HG03196 (cell line): ENCODE data around the gene IP6K3.

Experiments
- ATAC-seq: cut with Tn5 transposase; IDR thresholded peaks from one replicate; pipeline ENCODE4 v1.9.1; 2021; ENCODE audit not compliant: unreplicated experiment

IP6K3 gene

GRCh38 chr6:33678932-33679490, 67.7 kb downstream of the IP6K3 start:
- ATAC-seq = no peak

- ATAC-seq = no peak
Measured at GRCh38 chr6:33678233-33678931, 68.3 kb downstream of the IP6K3 start.

DNA sequence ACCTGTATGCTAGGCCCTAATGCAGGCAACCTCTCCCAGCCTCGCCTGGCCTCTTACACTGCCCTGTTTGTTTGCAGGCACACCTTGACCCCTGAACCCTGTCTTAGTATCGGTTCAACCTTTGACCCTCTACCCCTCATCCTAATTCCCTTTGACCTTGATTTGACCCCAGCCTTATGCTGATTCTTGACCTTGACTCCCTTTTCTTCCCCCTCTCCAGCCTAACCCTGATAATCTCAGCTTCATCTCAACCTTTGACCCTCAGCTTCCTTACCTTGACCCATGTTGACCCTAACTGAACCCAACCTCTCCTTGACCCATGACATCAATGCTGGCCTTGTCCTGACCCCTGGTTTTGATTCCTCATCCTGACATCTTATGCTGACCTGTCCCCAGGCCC, 69.0 kb downstream of the IP6K3 start:
- no peak for ATAC-seq

- no peak for ATAC-seq
Measured at GRCh38 chr6:33677143-33677660, 69.5 kb downstream of the IP6K3 start.

DNA sequence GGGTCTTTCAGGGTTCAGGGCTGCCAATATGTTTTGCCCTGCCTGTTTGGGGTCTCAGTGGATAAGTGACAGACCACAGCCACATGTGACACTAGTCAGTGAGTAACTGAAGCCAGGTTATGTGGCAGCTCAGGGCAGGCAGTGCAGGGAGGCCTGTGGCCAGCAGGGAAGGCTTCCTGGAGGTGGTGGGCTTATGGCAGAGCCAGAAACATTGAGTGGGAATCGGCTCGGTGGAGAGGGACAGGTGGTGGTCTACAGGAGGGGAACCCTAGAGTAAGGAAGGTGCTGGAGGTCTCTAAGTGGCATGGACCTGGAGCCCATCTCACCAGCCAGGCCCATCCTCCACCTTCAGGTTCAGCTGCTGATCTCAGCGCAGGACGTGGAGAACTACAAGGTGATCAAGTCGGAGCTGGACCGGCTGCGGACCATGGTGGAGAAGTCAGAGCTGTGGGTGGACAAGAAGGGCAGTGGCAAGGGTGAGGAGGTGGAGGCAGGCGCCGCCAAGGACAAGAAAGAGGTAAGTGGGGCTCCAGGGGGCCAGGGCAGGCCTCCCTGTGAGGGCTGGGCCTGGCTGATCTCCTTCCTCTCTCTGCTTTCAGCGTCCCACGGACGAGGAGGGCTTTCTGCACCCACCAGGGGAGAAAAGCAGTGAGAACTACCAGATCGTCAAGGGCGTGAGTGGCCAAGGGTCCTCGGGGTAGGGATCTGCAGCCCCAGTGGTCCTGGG, 70.1 kb downstream of the IP6K3 start:
- no peak for ATAC-seq

DNA sequence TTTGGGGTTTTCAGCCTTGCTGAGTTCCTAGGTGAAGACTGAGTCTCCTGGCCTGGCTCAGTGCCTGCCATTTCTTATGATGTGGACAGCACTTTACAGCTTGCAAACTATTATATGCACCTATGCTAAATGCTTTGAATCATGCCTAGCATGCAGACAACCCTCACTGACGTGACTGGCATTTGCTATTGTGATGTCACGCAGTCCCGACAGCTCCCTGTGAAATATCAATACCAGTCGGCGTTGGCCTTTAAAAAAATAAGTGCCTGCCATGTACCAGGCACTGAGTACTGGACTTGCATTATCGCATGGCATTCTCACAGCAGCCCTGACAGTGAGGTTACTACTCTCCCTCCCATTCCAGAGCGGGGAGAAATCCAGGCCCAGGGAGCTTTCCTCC, 70.7 kb downstream of the IP6K3 start:
- no peak for ATAC-seq

DNA sequence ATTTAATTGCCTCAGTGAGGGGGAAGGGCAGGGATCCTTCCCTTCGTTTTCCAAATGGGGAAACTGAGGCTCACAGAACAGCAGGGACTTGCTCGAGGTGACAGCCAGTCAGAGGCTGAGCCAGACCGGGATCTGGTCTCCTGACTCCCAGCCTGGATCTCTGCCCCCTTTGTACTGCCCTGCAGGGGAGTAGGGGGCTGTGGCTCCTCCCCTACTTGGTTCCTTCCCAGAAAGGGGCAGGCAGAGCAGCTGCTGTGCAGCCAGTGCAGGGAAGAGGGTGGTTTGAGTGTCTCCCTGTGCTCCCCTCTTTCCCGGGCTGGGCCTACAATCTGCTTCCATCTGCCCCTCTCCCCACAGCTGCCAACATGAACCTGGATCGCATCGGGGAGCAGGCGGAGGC, 72.9 kb downstream of the IP6K3 start:
- ATAC-seq = no peak

GRCh38 chr6:33672808-33673207, 73.9 kb downstream of the IP6K3 start:
- no peak for ATAC-seq

GRCh38 chr6:33671744-33672072, 75.0 kb downstream of the IP6K3 start:
- no peak for ATAC-seq
